Lower leg skin (tissue), 4 donors: ENCODE measurements around the gene CCDC102A. TPM values are rescaled to one million over a fixed set of nuclear protein-coding genes. Genes with fewer than 3 reads are reported as not detected.

Source experiments
- DNase-seq, 2 donors: peaks; one replicate each; pipeline ENCODE4 v3.0.0-alpha.2; 2019; ENCODE audit warnings: low spot score in 2 of 2
- H3K4me3 ChIP-seq: fragments of 200-600 bp; sonication (generic); 2 replicates; pipeline ENCODE4 v1.5.1; 2017; ENCODE audit warnings: mild to moderate bottlenecking, low read depth; ENCODE audit not compliant: poor library complexity, severe bottlenecking
- CTCF ChIP-seq, 3 donors: fragments of 450-650 bp; IDR thresholded peaks; one replicate each; pipeline ENCODE4 v1.5.1; 2016; ENCODE audit warnings: antibody characterized with exemption in 3 of 3, mild to moderate bottlenecking in 3 of 3, moderate library complexity in 2 of 3
- POLR2A ChIP-seq, 2 donors: fragments of 450-650 bp; IDR thresholded peaks; one replicate each; pipeline ENCODE4 v1.6.1; 2016 to 2017; ENCODE audit warnings: antibody characterized with exemption in 2 of 2, mild to moderate bottlenecking in 1 of 2, moderate library complexity in 1 of 2
- WGBS, 2 donors: methylation state at CpG; one replicate each; pipeline ENCODE4 v1.1.5; 2018; 5-methylcytosine and 5-hydroxymethylcytosine counted together
- intact Hi-C: fragments of 100-400 bp; cut with DNase I; formaldehyde crosslinking; loops from one replicate; pipeline ENCODE4 v1.15.0; 2023; ENCODE audit warnings: low total_unique reads
- total RNA-seq, 4 donors: library from RNA; depleted of rRNA; stranded (reverse); fragments of >200 nt; gene quantifications; one replicate each; pipeline ENCODE4 v1.1.0, GENCODE V29; 2016

Gene CCDC102A
- total RNA-seq, 4 donors from 2014 or later: 13.7 to 18.9 (median 16.4) TPM

GRCh38 chr16:57530104-57530521 is 6.3 kb downstream of the CCDC102A start:
- WGBS, 2 donors: 49 to 55% methylated on average over 7 of the region's 7 CpGs
- no peak overlapping the region for H3K4me3 ChIP-seq
- peak in 1 of 2 donors; percentile 87 for DNase-seq
- TF ChIP-seq CTCF (IDR thresholded peaks at IDR 0.05) (no peak), POLR2A (IDR thresholded peaks at IDR 0.05) (no peak)
- intact Hi-C loops: no loop called here

GRCh38 chr16:57529391-57530103 is 6.8 kb downstream of the CCDC102A start:
- WGBS, 2 donors: 87 to 90% methylated on average over 14 of the region's 14 CpGs
- intact Hi-C loops: no loop called here
- DNase-seq: peak in 1 of 2 donors; percentile 81
- no peak overlapping the region for H3K4me3 ChIP-seq
- TF ChIP-seq CTCF (IDR thresholded peaks at IDR 0.05) (no peak), POLR2A (IDR thresholded peaks at IDR 0.05) (no peak)

- TF ChIP-seq CTCF (IDR thresholded peaks at IDR 0.05) (no peak), POLR2A (IDR thresholded peaks at IDR 0.05) (no peak)
- no peak overlapping the region for H3K4me3 ChIP-seq
- intact Hi-C loops: no loop called here
- peak in 1 of 2 donors; percentile 78 for DNase-seq
- 75 to 80% methylated on average over 94 to 123 of the region's 126 CpGs for WGBS, 2 donors
These were observed 7.6 kb downstream of the CCDC102A start for GRCh38 chr16:57528499-57529390.

GRCh38 chr16:57527610-57528360 is 8.6 kb downstream of the CCDC102A start:
- H3K4me3 ChIP-seq: no peak overlapping the region
- intact Hi-C loops: no loop called here
- no peak for DNase-seq
- WGBS, 2 donors: 92 to 96% methylated on average over 19 of the region's 19 CpGs
- TF ChIP-seq POLR2A (IDR thresholded peaks at IDR 0.05) (no peak), CTCF (IDR thresholded peaks at IDR 0.05) (no peak)

DNA sequence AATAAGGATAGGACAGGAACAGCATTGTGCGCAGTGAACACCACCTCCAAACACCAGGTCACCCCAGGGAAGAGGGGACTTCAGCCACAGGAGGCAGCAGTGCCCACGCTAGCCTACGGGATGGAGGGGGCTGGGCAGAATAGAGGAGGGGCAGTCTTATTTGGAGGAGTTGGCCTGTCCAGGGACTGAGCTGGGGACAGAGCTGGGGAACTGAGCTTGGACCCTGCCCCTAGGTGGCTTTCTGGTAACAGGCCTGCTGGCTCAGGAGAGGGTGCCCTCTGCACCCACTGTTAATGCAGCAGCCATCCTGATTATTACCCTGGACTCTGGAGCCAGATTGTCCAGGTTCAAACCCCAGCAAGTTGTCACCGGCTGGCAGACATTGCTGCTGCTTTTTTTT is 9.3 kb downstream of the CCDC102A start:
- intact Hi-C loops: no loop called here
- WGBS, 2 donors: 93% methylated on average over 4 of the region's 4 CpGs
- no peak for DNase-seq
- no peak overlapping the region for H3K4me3 ChIP-seq
- TF ChIP-seq CTCF (IDR thresholded peaks at IDR 0.05) (no peak), POLR2A (IDR thresholded peaks at IDR 0.05) (no peak)
